Stimulated activated CD8-positive, alpha-beta memory T cell treated with anti-CD3 and anti-CD28 coated beads, Interleukin-7, amount 100 ng/mL, for 48 hours (primary cell): ENCODE results near the gene C17orf75.
"Not testable (repeated sequence)": the region's sequence is repeated elsewhere in the genome, so short reads cannot be mapped to it uniquely, and the experiment has no call there.

ENCODE experiments used
- DNase-seq, 2 donors: peaks; one replicate each; pipeline ENCODE4 v3.0.0-alpha.2; 2020; ENCODE audit warnings: low read depth in 1 of 2; ENCODE audit errors: extremely low read depth in 1 of 2

The C17orf75 gene

DNA sequence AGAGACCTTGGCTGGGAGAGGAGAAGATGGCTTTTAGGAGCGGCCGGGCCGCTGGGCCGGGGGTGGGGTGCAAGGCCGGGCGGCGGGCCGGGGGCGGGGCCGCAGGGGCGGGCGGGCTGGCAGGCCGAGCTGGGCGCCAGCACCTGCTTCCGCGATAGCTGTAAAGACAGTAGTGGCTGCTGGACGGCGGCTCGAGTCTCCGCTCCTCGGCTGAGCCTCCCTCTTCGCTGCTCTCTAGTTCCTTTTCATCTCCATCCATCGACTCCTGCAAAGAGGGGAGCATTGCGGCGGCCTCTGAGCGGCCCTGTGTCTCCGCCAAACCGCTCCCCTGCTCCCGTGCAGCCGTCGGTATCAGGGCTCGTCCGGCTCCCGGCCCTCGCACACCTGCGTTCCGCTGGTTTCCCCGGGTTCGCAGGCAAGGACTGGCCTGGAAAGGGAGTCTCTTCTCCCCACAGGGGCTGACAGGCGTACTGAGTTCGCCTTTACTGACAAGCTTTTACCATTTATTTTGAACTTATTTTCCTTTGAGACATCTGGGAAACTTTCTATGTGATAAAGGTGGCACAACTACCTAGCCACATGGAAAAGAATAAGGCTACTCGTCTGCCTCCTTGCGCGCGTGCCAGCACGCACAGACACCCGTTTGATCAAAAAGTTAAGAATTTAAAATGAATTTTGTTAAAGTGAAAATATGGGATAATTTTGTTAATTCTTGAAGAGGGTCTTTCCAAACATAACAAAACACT is at the start of gene C17orf75:
TSS of gene C17orf75 (minus strand) at position 317 of the 746 bp plus-strand sequence. CDS start at position 283, 34 bp downstream.
- DNase-seq = peak; percentile 63 to 71

GRCh38 chr17:32388613-32389459 is 46.9 kb upstream of the C17orf75 start:
- DNase-seq = no peak

- DNase-seq = not testable (repeated sequence)
Observed at GRCh38 chr17:32388128-32388527, 46.2 kb upstream of the C17orf75 start.

- no peak for DNase-seq
Observed at GRCh38 chr17:32386844-32387243, 44.9 kb upstream of the C17orf75 start.

- no peak for DNase-seq
Observed at GRCh38 chr17:32385971-32386370, 44.0 kb upstream of the C17orf75 start.

- no peak for DNase-seq
Observed at GRCh38 chr17:32385121-32385520, 43.1 kb upstream of the C17orf75 start.

DNA sequence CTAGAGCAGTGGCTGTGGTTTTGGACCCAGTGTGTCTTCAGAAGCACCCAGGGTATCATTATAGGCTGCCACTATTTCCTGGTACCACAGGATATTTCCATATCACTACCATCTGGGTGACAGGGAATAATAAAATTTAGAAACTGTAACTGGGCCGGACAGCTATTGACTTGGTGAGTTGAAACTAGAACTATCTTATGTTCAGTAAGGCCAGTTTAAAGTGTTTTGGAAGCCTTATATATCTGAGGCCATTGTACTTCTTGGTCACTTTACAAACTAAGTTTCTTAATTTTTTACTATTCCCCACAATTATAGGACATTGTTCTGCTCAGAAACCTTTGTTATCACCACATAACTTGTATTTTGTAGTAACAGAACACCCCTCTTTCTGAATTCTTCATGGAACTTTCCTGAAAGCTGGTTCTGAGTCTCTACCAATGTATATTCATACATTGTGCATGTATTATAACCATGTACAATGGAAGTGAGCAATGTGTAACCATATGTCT is 42.0 kb upstream of the C17orf75 start:
- DNase-seq = no peak

GRCh38 chr17:32382526-32383223 is 40.7 kb upstream of the C17orf75 start:
- no peak for DNase-seq

- no peak for DNase-seq
Observed at GRCh38 chr17:32370426-32370825, 28.5 kb upstream of the C17orf75 start.

- no peak for DNase-seq
Observed at GRCh38 chr17:32361270-32361669, 19.3 kb upstream of the C17orf75 start.

GRCh38 chr17:32357615-32358014 is 15.6 kb upstream of the C17orf75 start:
- DNase-seq = no peak

DNA sequence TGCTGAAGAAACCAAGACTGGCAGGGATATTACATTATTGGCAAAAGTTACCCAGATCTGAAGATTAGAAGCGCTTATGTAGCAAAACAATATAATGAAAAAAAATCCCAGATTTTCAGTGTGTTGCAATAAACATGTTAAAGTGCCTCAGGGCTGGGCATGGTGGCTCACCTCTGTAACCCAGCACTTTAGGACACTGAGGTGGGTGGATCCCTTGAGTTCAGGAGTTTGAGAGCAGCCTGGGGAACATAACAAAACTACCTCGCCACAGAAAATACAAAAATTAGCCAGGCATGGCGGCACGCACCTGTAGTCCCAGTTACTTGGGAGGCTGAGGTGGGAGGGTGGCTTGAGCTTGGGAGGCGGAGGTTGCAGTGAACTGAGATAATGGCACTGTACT is 14.8 kb upstream of the C17orf75 start:
- no peak for DNase-seq

- DNase-seq = no peak
Observed at GRCh38 chr17:32356378-32356743, 14.4 kb upstream of the C17orf75 start.

DNA sequence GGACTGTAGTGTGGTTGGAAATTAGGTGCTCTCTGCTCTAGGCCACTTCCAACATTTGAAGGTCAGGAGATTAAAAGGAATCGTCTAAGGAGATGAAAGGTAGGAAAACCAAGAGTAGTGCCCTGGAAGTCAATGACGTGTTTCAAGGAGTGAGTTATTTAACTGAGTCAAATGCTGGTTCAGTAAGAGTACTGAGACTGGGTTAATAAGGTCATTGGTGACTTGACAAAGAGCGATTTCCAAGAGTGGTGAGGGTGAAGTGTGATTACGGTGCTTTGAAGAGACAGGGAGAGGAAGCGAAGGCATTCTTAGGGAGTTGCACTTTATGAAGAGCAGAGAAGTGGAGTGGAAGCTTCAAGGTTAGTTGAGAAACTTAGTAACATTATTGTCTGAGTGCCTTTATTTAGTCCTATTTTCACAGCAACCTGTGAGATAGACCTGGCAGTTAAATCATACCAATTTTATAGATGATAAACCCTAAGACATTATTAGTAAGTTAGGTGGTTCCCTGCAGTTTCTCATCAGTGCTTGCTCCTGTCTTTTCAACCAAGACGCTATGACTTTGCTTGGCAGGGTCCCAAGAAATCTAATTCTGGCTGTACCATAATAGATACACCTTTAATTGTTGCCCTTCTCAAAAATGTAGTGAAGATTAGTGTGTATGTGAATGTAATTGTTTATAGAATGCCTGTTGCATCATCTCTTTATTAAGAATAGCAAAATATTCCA is 13.8 kb upstream of the C17orf75 start:
- no peak for DNase-seq

DNA sequence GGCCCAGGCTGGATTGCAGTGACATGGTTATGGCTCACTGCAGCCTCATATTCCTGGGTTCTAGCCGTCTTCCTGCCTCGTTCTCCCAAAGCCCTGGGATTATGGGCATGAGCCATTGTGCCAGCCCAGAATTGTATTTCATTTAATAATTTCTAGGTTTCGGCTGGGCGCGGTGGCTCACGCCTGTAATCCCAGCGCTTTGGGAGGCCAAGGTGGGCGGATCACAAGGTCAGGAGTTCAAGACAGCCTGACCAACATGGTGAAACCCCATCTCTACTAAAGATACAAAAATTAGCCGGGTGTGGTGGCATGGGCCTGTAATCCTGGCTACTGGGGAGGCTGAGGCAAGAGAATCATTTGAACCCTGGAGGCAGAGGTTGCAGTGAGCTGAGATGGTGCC is 10.8 kb upstream of the C17orf75 start:
- DNase-seq = not testable (repeated sequence)

DNA sequence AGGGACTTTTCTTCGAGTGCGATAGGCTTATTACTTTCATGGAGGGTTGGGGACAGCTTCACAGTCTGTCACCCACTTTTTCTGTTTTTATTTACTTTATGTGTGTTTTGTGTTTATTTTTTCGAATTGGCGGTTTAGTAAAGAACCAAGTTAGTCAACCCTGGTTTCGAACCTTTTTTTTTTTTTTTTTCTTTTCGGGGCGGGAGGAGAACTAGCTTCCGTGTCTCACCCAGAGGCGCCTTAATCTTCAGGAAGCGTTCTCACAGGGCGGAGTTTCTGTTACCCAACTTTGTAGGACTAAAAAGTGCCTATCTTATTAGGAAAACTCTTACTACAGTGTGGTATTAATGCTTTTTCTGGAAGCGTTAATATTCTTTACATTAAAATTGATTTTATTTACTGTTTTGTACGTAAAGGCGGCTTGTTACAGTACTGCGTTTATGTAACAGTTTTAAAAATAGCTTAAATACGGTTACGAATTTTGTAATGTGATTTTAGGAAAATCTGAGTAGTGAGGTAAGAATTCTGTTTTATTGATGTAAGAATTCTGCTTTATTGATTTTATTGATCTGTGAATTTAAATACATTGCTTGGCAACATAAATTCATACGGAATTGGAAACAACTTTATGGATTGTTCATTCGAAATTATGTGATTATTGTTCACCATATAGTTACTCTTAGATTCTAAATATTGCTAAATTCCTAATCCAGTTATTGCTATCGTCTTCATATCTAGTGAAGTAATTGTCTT is 8.9 kb upstream of the C17orf75 start:
- peak in 1 of 2 donors; percentile 23 for DNase-seq

DNA sequence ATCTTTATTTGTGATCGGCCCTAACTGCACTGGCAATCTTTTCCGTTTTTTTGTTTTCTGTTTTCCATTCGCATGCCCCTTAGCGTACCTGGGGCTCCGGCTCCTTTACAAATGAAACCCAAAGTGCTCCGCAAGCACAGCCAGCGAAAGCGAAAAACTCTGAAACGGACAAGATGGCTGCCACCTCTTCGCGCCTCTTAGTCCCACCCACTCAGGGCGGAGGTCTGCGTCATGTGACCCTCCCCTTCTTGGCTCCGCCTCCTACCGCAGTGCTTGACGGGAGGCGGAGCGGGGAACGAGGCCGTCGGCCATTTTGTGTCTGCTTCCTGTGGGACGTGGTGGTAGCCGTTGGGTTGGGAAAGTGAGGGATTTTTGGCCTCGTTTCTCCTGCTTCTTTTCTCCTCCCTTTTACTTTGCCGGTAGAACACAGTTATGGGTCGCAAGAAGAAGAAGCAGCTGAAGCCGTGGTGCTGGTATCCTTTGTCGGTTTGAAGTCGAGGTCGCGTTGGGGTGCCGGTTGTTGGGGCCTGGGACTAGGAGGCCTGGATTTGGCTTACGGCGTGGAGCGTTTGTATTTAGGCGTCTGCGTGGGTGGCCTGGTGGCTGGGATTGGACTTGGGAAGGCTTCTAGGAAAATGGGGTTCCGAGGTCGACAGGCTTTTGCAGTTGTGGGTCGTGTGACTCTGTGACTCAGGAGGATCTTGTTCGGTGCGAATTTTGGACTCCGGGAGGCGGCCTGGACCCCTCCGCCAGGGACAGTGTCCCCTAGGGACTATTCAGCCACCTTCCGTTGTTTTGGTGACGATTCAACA is 8.1 kb upstream of the C17orf75 start, which contains the start of gene ZNF207:
TSS of gene ZNF207 (plus strand) at position 304 of the 812 bp plus-strand sequence. CDS start at position 433, 129 bp downstream.
- peak; percentile 83 to 89 for DNase-seq

DNA sequence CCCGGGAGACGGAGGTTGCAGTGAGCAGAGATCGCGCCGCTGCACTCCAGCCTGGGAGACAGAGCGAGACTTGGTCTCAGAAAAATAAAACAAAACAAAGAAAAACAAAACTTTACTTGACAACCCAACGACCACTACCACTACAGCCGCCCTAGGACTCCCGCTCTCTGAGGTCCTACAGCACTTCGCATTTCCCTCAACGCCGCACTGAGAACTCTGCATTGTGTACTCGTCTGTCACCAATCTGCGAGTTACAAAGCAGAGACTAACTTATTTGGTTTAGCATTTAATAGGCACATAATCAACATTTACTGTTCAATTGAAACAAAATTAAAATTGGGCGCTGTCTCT is 7.5 kb upstream of the C17orf75 start:
- DNase-seq = no peak

GRCh38 chr17:32348483-32348800 is 6.5 kb upstream of the C17orf75 start:
- DNase-seq = no peak
